GM19467 (cell line): ENCODE results near the gene ARHGAP42.

Experiments
- ATAC-seq: cut with Tn5 transposase; IDR thresholded peaks from one replicate; pipeline ENCODE4 v1.9.1; 2021; ENCODE audit warnings: mild to moderate bottlenecking, moderate library complexity; ENCODE audit not compliant: unreplicated experiment

The ARHGAP42 gene

DNA sequence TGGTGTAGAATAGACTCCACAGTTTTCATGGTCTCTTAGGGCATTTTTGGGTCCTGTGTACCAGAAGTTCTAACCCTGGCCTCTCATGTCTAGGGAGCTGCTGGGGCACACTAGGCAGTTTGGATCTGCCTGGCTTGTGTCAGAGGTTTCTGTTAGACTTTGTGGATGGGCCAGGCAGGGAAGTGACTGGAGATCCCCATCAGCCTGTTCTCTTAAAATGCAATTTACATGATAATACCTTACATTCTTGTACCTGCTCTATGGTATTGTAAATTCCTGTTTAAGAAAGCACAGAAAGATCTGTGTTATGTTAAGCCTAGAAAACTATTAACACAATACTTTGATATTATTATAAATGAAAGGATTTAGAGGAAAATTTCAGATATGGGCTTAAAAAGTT is 104.0 kb downstream of the ARHGAP42 start:
- no peak for ATAC-seq

- ATAC-seq = no peak
Measured at GRCh38 chr11:100791860-100792259, 104.8 kb downstream of the ARHGAP42 start.

GRCh38 chr11:100793525-100793924 is 106.4 kb downstream of the ARHGAP42 start:
- no peak for ATAC-seq

GRCh38 chr11:100794446-100794845 is 107.4 kb downstream of the ARHGAP42 start:
- ATAC-seq = no peak

DNA sequence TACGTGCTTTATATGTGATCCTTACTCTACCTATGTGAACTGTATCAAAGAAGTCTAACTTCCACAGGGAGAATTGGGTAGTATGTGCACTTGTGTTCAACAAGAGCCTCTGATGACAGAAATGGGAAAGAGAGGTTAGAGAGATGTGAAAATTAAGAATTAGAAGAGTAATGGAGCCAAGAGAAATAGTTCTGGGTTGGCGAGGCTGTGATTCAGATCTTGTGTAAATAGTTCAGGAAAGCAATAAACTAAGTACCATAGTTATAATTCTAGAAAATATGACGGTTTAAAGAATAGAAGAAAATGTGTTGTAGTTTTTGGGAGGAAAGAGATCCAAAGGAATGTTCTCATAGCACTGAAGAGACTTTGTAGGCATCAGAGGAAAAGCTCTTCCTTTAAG is 112.4 kb downstream of the ARHGAP42 start:
- ATAC-seq = no peak

DNA sequence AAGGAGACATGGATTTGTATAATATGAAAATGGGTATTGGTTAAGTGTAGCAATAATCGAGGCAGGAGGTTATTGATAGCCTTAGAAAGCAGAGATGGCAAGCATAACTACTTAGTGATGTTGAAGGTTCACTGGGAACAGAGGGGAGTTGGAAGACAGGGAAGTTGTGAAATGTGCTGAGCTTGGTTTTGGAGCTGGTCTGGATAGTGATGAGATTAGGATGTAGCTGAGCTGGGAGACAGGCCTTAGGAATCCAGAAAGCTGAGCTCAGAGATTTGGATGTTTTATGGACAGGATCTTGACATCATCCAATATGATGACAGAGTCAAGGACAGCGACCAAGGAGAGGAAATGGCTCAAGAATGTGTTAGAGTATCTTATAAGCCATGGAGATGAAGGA is 113.1 kb downstream of the ARHGAP42 start:
- no peak for ATAC-seq

GRCh38 chr11:100801225-100801999 is 114.3 kb downstream of the ARHGAP42 start:
- ATAC-seq = no peak

GRCh38 chr11:100805506-100806199 is 118.6 kb downstream of the ARHGAP42 start:
- ATAC-seq = no peak

- ATAC-seq = no peak
Measured at GRCh38 chr11:100806296-100806695, 119.2 kb downstream of the ARHGAP42 start.

GRCh38 chr11:100808904-100809491 is 121.9 kb downstream of the ARHGAP42 start:
- no peak for ATAC-seq

DNA sequence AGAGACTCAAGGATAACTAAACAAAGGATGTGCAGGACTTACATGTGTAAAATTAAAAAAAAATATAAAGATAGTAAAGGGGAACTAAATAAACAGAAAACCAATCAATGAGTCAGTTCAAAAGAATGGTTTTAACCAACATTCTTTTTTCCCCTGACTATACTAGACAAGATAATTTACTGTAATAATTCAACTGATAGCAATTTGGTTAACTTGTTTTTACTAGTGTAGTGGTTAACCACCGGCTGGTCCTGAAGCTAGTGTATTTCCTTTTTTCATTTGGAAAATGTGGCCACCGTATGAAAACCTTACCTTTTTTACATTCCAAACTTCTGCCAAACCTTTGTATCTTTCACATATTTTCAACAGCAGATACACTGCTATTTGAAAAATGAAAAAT is 123.1 kb downstream of the ARHGAP42 start:
- ATAC-seq = no peak

GRCh38 chr11:100810666-100811065 is 123.6 kb downstream of the ARHGAP42 start:
- ATAC-seq = no peak

- ATAC-seq = no peak
Measured at GRCh38 chr11:100812517-100812916, 125.4 kb downstream of the ARHGAP42 start.

GRCh38 chr11:100815787-100816330 is 128.8 kb downstream of the ARHGAP42 start:
- ATAC-seq = no peak

GRCh38 chr11:100816823-100817222 is 129.7 kb downstream of the ARHGAP42 start:
- ATAC-seq = no peak

GRCh38 chr11:100817620-100818019 is 130.5 kb downstream of the ARHGAP42 start:
- no peak for ATAC-seq

- ATAC-seq = no peak
Measured at GRCh38 chr11:100820621-100821020, 133.5 kb downstream of the ARHGAP42 start.

DNA sequence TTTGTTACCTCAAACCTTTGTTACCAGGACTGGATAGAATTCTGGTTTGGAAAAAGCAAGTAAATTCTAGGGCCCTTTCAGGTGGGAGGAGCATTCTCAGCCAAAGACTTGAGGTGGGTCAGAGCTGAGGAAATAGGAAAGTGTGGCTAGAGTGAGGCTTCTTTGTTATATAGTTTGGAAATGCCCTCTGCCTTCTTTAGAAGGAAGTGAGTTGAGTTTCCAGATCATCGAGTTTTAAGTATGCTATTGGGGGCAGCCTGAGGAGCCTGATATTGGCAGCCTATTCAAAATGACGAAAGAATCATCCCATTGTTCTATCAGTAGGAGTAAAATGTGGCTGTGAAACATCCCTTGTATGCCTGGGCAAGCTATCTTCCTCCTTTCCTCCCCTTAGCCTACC is 134.1 kb downstream of the ARHGAP42 start:
- no peak for ATAC-seq

GRCh38 chr11:100823360-100823759 is 136.3 kb downstream of the ARHGAP42 start:
- no peak for ATAC-seq

DNA sequence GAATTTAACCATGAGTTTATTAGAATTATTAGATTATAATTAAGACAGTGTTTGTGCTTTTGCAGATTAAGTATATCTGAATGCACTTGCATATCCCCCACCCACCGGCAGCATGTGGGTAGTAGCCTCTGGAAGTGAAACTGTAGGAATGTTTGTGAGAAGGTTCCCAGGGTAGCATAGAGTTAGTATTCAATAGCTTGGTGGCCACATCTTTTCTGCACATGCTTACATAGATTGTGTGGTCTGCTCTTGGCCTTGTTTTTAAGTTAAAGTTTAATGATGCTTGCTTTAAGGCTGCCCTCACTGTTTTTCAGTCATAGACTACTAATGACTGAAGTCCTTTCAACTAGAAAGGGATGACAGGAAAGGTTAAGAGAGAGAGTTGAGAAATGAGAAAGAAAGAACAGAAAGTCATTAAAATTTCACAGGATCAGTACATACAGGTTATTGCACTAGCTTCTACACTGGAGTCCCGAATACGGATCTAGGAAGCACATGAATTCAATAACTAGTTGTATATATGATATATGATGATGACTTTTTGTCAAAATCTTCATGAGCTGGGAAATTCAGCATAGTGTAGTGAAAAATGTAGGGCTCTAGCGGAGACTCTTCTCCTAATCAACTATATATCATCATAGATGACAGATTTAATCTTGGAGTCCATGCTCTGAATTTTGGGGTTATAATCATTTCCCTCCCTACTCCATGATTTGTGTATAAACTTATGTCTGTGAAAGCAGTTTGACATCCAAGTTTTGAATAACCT is 137.1 kb downstream of the ARHGAP42 start:
- no peak for ATAC-seq

- no peak for ATAC-seq
Measured at GRCh38 chr11:100825626-100826025, 138.5 kb downstream of the ARHGAP42 start.
